WTC11 (cell line): ENCODE measurements around the gene KDM6B. TPM values are rescaled to one million over a fixed set of nuclear protein-coding genes. Genes with fewer than 3 reads are reported as not detected.

Experiments
- ATAC-seq: fragments of 200-7000 bp; cut with Tn5 transposase; 2 replicates; pipeline ENCODE4 v1.10.0; 2021; ENCODE audit warnings: mild to moderate bottlenecking, moderate library complexity
- CTCF ChIA-PET: fragments of 300-600 bp; sonication (Branson Sonifier 250); formaldehyde crosslinking; loops from one replicate; lab custom pipeline; 2021; ENCODE audit warnings: antibody characterized with exemption; lab: Charles Lee
- POLR2A ChIA-PET: fragments of 350-600 bp; sonication (Branson Sonifier 250); formaldehyde crosslinking; loops from one replicate; lab custom pipeline; 2021; ENCODE audit warnings: antibody characterized with exemption; lab: Charles Lee
- DNase-seq: peaks from one replicate; pipeline ENCODE4 v3.0.0; 2021; ENCODE audit warnings: low spot score
- H3K27ac Mint-ChIP-seq: 2 replicates; pipeline ENCODE4 v1.8.0; 2021; ENCODE audit warnings: mixed read lengths
- H3K27me3 Mint-ChIP-seq: 2 replicates; pipeline ENCODE4 v1.8.0; 2021; ENCODE audit warnings: low read depth, mild to moderate bottlenecking, moderate library complexity, mixed read lengths
- H3K36me3 Mint-ChIP-seq: 2 replicates; pipeline ENCODE4 v1.8.0; 2021; ENCODE audit warnings: mixed read lengths
- H3K4me1 Mint-ChIP-seq: 2 replicates; pipeline ENCODE4 v1.8.0; 2022; ENCODE audit warnings: mixed read lengths
- H3K4me3 Mint-ChIP-seq: 2 replicates; pipeline ENCODE4 v1.8.0; 2021; ENCODE audit warnings: mild to moderate bottlenecking, moderate library complexity, mixed read lengths
- H3K9me3 Mint-ChIP-seq: 2 replicates; pipeline ENCODE4 v1.8.0; 2021; ENCODE audit warnings: mixed read lengths
- ATF1 ChIP-seq: sonication (generic); formaldehyde crosslinking; IDR thresholded peaks from 2 replicates; pipeline ENCODE4 v1.8.1; 2023; ENCODE audit warnings: mild to moderate bottlenecking, moderate library complexity, missing genetic modification reagents
- ATF3 ChIP-seq: sonication (generic); formaldehyde crosslinking; conservative IDR thresholded peaks from 2 replicates; pipeline ENCODE4 v1.8.1; 2022; ENCODE audit warnings: mild to moderate bottlenecking, missing genetic modification reagents
- CREM ChIP-seq: sonication (generic); formaldehyde crosslinking; IDR thresholded peaks from 2 replicates; pipeline ENCODE4 v1.8.1; 2022; ENCODE audit warnings: mild to moderate bottlenecking, missing genetic modification reagents, moderate library complexity
- FOXK1 ChIP-seq: sonication (generic); formaldehyde crosslinking; IDR thresholded peaks from 2 replicates; pipeline ENCODE4 v1.8.0; 2022; ENCODE audit warnings: mild to moderate bottlenecking, moderate library complexity, missing genetic modification reagents
- GABPB1 ChIP-seq: sonication (generic); formaldehyde crosslinking; IDR thresholded peaks from 2 replicates; pipeline ENCODE4 v1.8.1; 2023; ENCODE audit warnings: mild to moderate bottlenecking, missing genetic modification reagents
- HMGA2 ChIP-seq: fragments of 250-450 bp; sonication (Bioruptor Pico); IDR thresholded peaks from 2 replicates; pipeline ENCODE4 v1.4.0; 2021; ENCODE audit warnings: mild to moderate bottlenecking, moderate library complexity
- HMGXB4 ChIP-seq: sonication (generic); formaldehyde crosslinking; IDR thresholded peaks from 2 replicates; pipeline ENCODE4 v1.8.1; 2023; ENCODE audit warnings: mild to moderate bottlenecking, moderate library complexity, missing genetic modification reagents
- KAT7 ChIP-seq: sonication (generic); formaldehyde crosslinking; IDR thresholded peaks from 2 replicates; pipeline ENCODE4 v1.8.1; 2023; ENCODE audit warnings: missing genetic modification reagents, mild to moderate bottlenecking, borderline replicate concordance
- MXD4 ChIP-seq: fragments of 250-450 bp; sonication (Bioruptor Pico); IDR thresholded peaks from 2 replicates; pipeline ENCODE4 v1.8.0; 2021; ENCODE audit warnings: mild to moderate bottlenecking, moderate library complexity, borderline replicate concordance
- NFE2L1 ChIP-seq: sonication (generic); formaldehyde crosslinking; IDR thresholded peaks from 2 replicates; pipeline ENCODE4 v1.8.1; 2023; ENCODE audit warnings: missing genetic modification reagents
- NFYB ChIP-seq: sonication (generic); formaldehyde crosslinking; conservative IDR thresholded peaks from 2 replicates; pipeline ENCODE4 v1.8.0; 2022; ENCODE audit warnings: low read depth, missing genetic modification reagents
- NR3C1 ChIP-seq: sonication (generic); formaldehyde crosslinking; conservative IDR thresholded peaks from 2 replicates; pipeline ENCODE4 v1.8.1; 2023; ENCODE audit warnings: low read depth, mild to moderate bottlenecking, missing genetic modification reagents
- SMAD4 ChIP-seq: sonication (generic); formaldehyde crosslinking; IDR thresholded peaks from 2 replicates; pipeline ENCODE4 v1.8.0; 2022; ENCODE audit warnings: mild to moderate bottlenecking, missing genetic modification reagents
- TEAD1 ChIP-seq: sonication (generic); formaldehyde crosslinking; IDR thresholded peaks from 2 replicates; pipeline ENCODE4 v1.8.0; 2022; ENCODE audit warnings: mild to moderate bottlenecking, missing genetic modification reagents
- ZBTB21 ChIP-seq: sonication (generic); formaldehyde crosslinking; IDR thresholded peaks from 2 replicates; pipeline ENCODE4 v1.8.1; 2023; ENCODE audit warnings: mild to moderate bottlenecking, missing genetic modification reagents, borderline replicate concordance
- ZNF121 ChIP-seq: sonication (generic); formaldehyde crosslinking; IDR thresholded peaks from 2 replicates; pipeline ENCODE4 v1.8.0; 2023; ENCODE audit warnings: missing genetic modification reagents
- ZNF138 ChIP-seq: sonication (generic); formaldehyde crosslinking; conservative IDR thresholded peaks from 2 replicates; pipeline ENCODE4 v1.8.1; 2022; ENCODE audit warnings: mild to moderate bottlenecking, moderate library complexity, missing genetic modification reagents
- ZNF232 ChIP-seq: sonication (generic); formaldehyde crosslinking; IDR thresholded peaks from 2 replicates; pipeline ENCODE4 v1.8.0; 2022; ENCODE audit warnings: mild to moderate bottlenecking, missing genetic modification reagents
- ZNF317 ChIP-seq: sonication (generic); formaldehyde crosslinking; IDR thresholded peaks from 2 replicates; pipeline ENCODE4 v1.8.1; 2023; ENCODE audit warnings: low read depth, mild to moderate bottlenecking, moderate library complexity, missing genetic modification reagents, borderline replicate concordance
- total RNA-seq: library from RNA; stranded (reverse); gene quantifications from 3 replicates; pipeline ENCODE4 v1.2.3, GENCODE V29; 2021
- TF ChIP-seq, protein P1 (sequence below): sonication (generic); formaldehyde crosslinking; IDR thresholded peaks from 2 replicates; pipeline ENCODE4 v1.8.0; 2023; ENCODE audit warnings: missing genetic modification reagents, mild to moderate bottlenecking, borderline replicate concordance
- TF ChIP-seq, protein P2 (sequence below): sonication (generic); formaldehyde crosslinking; IDR thresholded peaks from 2 replicates; pipeline ENCODE4 v1.8.0; 2022; ENCODE audit warnings: mild to moderate bottlenecking, missing genetic modification reagents

The KDM6B gene
- total RNA-seq, 1 experiment from 2014 or later = 13.2 TPM

- TF ChIP-seq ZNF317 (CRISPR knock-in tag) (no peak), MXD4 (no peak), NR3C1 (no peak), ATF3 (CRISPR knock-in tag) (no peak), KAT7 (CRISPR knock-in tag) (no peak), CREM (CRISPR knock-in tag) (no peak), NFE2L1 (no peak), FOXK1 (CRISPR knock-in tag) (no peak)
- TF ChIP-seq, protein P1, sequence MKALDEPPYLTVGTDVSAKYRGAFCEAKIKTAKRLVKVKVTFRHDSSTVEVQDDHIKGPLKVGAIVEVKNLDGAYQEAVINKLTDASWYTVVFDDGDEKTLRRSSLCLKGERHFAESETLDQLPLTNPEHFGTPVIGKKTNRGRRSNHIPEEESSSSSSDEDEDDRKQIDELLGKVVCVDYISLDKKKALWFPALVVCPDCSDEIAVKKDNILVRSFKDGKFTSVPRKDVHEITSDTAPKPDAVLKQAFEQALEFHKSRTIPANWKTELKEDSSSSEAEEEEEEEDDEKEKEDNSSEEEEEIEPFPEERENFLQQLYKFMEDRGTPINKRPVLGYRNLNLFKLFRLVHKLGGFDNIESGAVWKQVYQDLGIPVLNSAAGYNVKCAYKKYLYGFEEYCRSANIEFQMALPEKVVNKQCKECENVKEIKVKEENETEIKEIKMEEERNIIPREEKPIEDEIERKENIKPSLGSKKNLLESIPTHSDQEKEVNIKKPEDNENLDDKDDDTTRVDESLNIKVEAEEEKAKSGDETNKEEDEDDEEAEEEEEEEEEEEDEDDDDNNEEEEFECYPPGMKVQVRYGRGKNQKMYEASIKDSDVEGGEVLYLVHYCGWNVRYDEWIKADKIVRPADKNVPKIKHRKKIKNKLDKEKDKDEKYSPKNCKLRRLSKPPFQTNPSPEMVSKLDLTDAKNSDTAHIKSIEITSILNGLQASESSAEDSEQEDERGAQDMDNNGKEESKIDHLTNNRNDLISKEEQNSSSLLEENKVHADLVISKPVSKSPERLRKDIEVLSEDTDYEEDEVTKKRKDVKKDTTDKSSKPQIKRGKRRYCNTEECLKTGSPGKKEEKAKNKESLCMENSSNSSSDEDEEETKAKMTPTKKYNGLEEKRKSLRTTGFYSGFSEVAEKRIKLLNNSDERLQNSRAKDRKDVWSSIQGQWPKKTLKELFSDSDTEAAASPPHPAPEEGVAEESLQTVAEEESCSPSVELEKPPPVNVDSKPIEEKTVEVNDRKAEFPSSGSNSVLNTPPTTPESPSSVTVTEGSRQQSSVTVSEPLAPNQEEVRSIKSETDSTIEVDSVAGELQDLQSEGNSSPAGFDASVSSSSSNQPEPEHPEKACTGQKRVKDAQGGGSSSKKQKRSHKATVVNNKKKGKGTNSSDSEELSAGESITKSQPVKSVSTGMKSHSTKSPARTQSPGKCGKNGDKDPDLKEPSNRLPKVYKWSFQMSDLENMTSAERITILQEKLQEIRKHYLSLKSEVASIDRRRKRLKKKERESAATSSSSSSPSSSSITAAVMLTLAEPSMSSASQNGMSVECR (CRISPR knock-in tag) = no peak
- TF ChIP-seq, protein P2, sequence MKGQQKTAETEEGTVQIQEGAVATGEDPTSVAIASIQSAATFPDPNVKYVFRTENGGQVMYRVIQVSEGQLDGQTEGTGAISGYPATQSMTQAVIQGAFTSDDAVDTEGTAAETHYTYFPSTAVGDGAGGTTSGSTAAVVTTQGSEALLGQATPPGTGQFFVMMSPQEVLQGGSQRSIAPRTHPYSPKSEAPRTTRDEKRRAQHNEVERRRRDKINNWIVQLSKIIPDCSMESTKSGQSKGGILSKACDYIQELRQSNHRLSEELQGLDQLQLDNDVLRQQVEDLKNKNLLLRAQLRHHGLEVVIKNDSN (CRISPR knock-in tag) = no peak
- Mint-ChIP-seq H3K36me3 (peaks cover 4% of the 10 kb centered on the region), H3K27ac (no peak overlapping the region), H3K4me1 (peaks cover 3% of the 10 kb centered on the region), H3K4me3 (no peak overlapping the region), H3K27me3 (no peaks in the 10 kb centered on the region), H3K9me3 (peaks cover 8% of the 10 kb centered on the region; the same call in 1 of the 2 replicates)
- POLR2A ChIA-PET = interaction anchor here (0.7 kb wide), 1 partner anchor 23 kb away, joined by 4 read pairs; the partner anchor contains the start of gene CHD3
- CTCF ChIA-PET = interaction anchor here (0.8 to 1.0 kb wide), 4 partner anchors 47 to 193 kb away, joined by 3 to 4 read pairs (median 4); no protein-coding TSS in a partner anchor
- DNase-seq = no peak
- no peak for ATAC-seq
Observed at GRCh38 chr17:7864995-7865650, 31.1 kb downstream of the KDM6B start.

DNA sequence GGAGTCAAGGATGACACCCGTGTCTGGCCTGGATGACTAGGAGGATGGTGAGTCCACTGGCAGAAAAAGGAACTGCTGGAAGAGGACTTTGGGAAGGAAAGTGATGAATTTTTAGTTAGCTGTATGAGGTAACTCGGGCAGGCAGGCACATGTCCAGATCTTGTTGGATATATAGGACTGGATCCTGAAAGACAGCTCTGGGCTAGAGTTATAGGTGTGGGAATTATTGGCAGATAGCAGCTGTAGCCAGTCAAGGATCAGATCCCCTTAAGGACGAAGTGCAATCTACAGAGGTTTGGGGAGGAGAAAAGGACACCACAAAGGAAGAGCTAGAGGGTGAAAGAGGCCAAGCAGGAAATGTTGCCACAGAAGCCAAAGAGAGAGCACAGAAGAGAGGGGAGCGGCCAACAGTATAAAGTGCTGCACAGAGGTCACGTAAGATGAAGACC lies 33.9 kb downstream of the KDM6B start:
- Mint-ChIP-seq H3K27ac (no peak overlapping the region), H3K4me3 (no peak overlapping the region), H3K36me3 (peaks cover 4% of the 10 kb centered on the region), H3K27me3 (no peaks in the 10 kb centered on the region), H3K4me1 (peaks cover under 1% of the 10 kb centered on the region)
- CTCF ChIA-PET = interaction anchor here (0.7 to 1.2 kb wide), 4 partner anchors 11 to 129 kb away, joined by 3 to 4 read pairs (median 3); partner anchors contain the start of gene NAA38
- no peak for DNase-seq
- TF ChIP-seq HMGA2 (CRISPR knock-in tag) (no peak), HMGXB4 (CRISPR knock-in tag) (no peak)
- TF ChIP-seq, all 79 proteins: peak for 0
- POLR2A ChIA-PET = no interaction called here
- H3K9me3 Mint-ChIP-seq = peaks cover 8% of the 10 kb centered on the region; the same call in 1 of the 2 replicates
- ATAC-seq = no peak

- H3K36me3 Mint-ChIP-seq = no peaks in the 10 kb centered on the region
- ATAC-seq (no peak), DNase-seq (no peak)
- H3K4me3 Mint-ChIP-seq = no peak overlapping the region
- peak overlapping the region; percentile 59 for H3K27ac Mint-ChIP-seq
- H3K9me3 Mint-ChIP-seq = no peaks in the 10 kb centered on the region
- H3K27me3 Mint-ChIP-seq = no peaks in the 10 kb centered on the region
- ChIA-PET POLR2A (no interaction called here), CTCF (no interaction called here)
- H3K4me1 Mint-ChIP-seq = no peaks in the 10 kb centered on the region
- TF ChIP-seq ZBTB21 (no peak), NFYB (CRISPR knock-in tag) (no peak), GABPB1 (no peak), TEAD1 (CRISPR knock-in tag) (no peak), FOXK1 (CRISPR knock-in tag) (no peak), ZNF232 (no peak), SMAD4 (CRISPR knock-in tag) (no peak), ZNF121 (CRISPR knock-in tag) (no peak), ATF1 (CRISPR knock-in tag) (no peak), ZNF138 (no peak)
- TF ChIP-seq, protein P1 (CRISPR knock-in tag) = no peak
Observed at GRCh38 chr17:7873051-7873450, 39.0 kb downstream of the KDM6B start.
